Measurements from ENCODE around the gene ZNF543.

ZNF543 gene

DNA sequence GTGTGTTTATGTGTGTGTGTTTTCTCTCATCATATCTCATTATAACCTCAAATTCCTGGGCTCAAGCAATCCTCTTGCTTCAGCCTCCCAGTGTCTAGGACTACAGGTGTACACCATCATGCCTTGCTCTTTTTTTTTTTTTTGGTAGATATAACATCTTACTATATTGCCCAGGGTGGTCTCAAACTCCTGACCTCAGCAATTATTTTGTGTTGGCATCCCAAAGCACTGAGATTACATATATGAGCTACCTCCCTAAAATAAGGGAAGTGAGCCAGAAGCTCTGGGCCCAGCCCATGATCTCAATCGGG lies 448 bp upstream of the ZNF543 start:
- Histone ChIP-seq H3K27me3 (ENCODE audit: control insufficient read depth in 1 of 2, insufficient read depth in 2 of 2, low read length in 2 of 2) (peaks cover 0 to 4% of the 10 kb centered on the region in 2 donors), H3K4me3 (ENCODE audit: low read length in 2 of 2) (peak overlapping the region; percentile 75 to 92), H3K4me1 (ENCODE audit: control insufficient read depth, insufficient read depth, low read length) (peaks cover 19% of the 10 kb centered on the region), H3K27ac (ENCODE audit: low read length) (peak overlapping the region; percentile 88), H3K9me3 (ENCODE audit: control insufficient read depth in 2 of 2, low read length in 2 of 2) (peaks cover 0 to 3% of the 10 kb centered on the region in 2 donors), H3K36me3 (ENCODE audit: control insufficient read depth in 2 of 2, insufficient read depth in 2 of 2, low read length in 2 of 2) (peaks cover 15 to 19% of the 10 kb centered on the region in 2 donors), H3K9ac (ENCODE audit: low read length in 2 of 2) (peak overlapping the region; percentile 95 to 96)

DNA sequence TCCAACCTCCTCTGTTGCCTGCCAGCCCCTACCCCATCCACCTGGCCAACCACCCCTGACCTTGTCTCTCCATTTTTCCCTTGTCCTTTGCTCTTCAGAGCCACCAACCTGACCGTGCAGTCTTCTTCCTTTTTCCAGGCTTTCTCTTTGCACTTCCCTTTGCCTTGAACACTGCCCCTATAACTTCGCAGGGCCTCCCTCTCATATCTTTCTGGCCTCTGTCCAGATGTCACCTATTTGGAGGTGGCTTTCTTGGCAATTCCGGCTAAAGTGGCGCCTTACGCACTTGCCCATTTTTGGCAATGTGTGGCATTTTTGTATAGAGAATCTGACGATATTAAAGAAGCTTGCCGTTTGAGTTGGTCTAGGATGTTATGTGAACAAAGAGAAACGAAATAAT lies 844 bp downstream of the ZNF543 start:
- Histone ChIP-seq H3K9ac (ENCODE audit: low read length in 2 of 2) (peak overlapping the region; percentile 95 to 96), H3K36me3 (ENCODE audit: control insufficient read depth in 2 of 2, insufficient read depth in 2 of 2, low read length in 2 of 2) (peaks cover 25 to 31% of the 10 kb centered on the region in 2 donors), H3K27me3 (ENCODE audit: control insufficient read depth in 1 of 2, insufficient read depth in 2 of 2, low read length in 2 of 2) (peaks cover 0 to 4% of the 10 kb centered on the region in 2 donors), H3K27ac (ENCODE audit: low read length) (peak overlapping the region; percentile 88), H3K4me1 (ENCODE audit: control insufficient read depth, insufficient read depth, low read length) (peaks cover 19% of the 10 kb centered on the region), H3K9me3 (ENCODE audit: control insufficient read depth in 2 of 2, low read length in 2 of 2) (peaks cover 3 to 4% of the 10 kb centered on the region in 2 donors), H3K4me3 (ENCODE audit: low read length in 2 of 2) (peak overlapping the region; percentile 75 to 92)

DNA sequence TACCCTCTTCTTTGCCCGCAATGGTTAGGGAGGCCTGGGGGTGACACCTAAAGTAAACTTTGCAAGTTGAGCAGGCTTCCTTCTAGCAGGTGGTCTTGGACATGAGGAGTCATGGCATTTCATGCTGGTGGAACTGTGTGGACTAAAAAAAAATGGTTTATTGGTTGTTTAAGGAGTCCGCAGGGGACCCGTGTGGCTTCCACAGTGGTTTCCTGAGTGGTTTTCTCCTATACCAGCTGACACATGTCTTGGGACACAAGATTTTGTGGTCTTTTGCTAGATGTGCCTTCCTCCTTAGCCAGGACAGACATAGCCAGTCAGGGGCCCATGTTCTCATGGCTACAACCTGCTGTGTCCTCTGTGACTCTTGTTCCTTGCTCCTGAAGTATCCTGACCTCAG lies 1.5 kb downstream of the ZNF543 start:
- Histone ChIP-seq H3K4me3 (ENCODE audit: low read length in 2 of 2) (peak overlapping the region; percentile 75 to 92), H3K36me3 (ENCODE audit: control insufficient read depth in 2 of 2, insufficient read depth in 2 of 2, low read length in 2 of 2) (peaks cover 29 to 37% of the 10 kb centered on the region in 2 donors), H3K9me3 (ENCODE audit: control insufficient read depth in 2 of 2, low read length in 2 of 2) (peaks cover 3 to 4% of the 10 kb centered on the region in 2 donors), H3K9ac (ENCODE audit: low read length in 2 of 2) (peak overlapping the region; percentile 95 to 96), H3K4me1 (ENCODE audit: control insufficient read depth, insufficient read depth, low read length) (peaks cover 19% of the 10 kb centered on the region), H3K27me3 (ENCODE audit: control insufficient read depth in 1 of 2, insufficient read depth in 2 of 2, low read length in 2 of 2) (peaks cover 0 to 4% of the 10 kb centered on the region in 2 donors), H3K27ac (ENCODE audit: low read length) (no peak overlapping the region)

GRCh38 chr19:57324992-57325391 lies 4.7 kb downstream of the ZNF543 start:
- H3K9ac ChIP-seq (ENCODE audit: low read length in 2 of 2), result no peak overlapping the region
- peaks cover 19% of the 10 kb centered on the region for H3K4me1 ChIP-seq (ENCODE audit: control insufficient read depth, insufficient read depth, low read length)
- H3K4me3 ChIP-seq (ENCODE audit: low read length in 2 of 2), result no peak overlapping the region
- H3K27ac ChIP-seq (ENCODE audit: low read length), result no peak overlapping the region
- no peaks in the 10 kb centered on the region for H3K27me3 ChIP-seq (ENCODE audit: control insufficient read depth in 1 of 2, insufficient read depth in 2 of 2, low read length in 2 of 2)
- peaks cover 21 to 22% of the 10 kb centered on the region in 2 donors for H3K9me3 ChIP-seq (ENCODE audit: control insufficient read depth in 2 of 2, low read length in 2 of 2)
- H3K36me3 ChIP-seq (ENCODE audit: control insufficient read depth in 2 of 2, insufficient read depth in 2 of 2, low read length in 2 of 2), result peaks cover 51 to 60% of the 10 kb centered on the region in 2 donors

DNA sequence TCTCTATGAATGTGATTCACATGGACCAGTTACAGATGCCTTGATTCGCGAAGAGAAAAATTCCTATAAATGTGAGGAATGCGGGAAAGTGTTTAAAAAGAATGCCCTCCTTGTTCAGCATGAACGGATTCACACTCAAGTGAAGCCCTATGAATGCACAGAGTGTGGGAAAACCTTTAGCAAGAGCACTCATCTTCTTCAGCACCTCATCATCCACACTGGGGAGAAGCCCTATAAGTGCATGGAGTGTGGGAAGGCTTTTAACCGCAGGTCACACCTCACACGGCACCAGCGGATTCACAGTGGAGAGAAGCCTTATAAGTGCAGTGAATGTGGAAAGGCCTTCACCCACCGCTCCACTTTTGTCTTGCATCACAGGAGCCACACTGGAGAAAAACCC lies 7.7 kb downstream of the ZNF543 start:
- H3K4me3 ChIP-seq (ENCODE audit: low read length in 2 of 2), result no peak overlapping the region
- no peaks in the 10 kb centered on the region for H3K27me3 ChIP-seq (ENCODE audit: control insufficient read depth in 1 of 2, insufficient read depth in 2 of 2, low read length in 2 of 2)
- H3K9me3 ChIP-seq (ENCODE audit: control insufficient read depth in 2 of 2, low read length in 2 of 2), result peaks cover 21 to 22% of the 10 kb centered on the region in 2 donors

DNA sequence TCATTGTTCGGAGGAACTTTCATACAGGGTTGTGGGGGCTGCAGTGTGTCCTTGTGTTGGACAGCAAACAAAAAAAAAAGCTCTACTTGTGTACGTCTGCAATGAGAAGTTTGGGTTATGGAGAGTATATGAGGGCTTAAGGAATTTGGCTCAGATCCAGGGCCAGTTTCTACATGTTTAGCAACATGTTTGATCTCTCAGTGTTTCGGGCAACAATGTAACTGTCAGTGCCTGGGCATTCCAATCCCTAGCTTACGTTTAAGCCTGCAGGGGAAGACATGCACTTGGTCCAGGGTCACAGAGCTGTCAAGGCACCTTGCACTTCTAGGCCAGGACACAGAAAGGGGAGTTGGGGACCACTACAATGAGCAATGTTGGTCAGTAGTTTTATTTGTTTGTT lies 13.9 kb downstream of the ZNF543 start:
- no peak overlapping the region for H3K9ac ChIP-seq (ENCODE audit: low read length in 2 of 2)
- peaks cover 3 to 9% of the 10 kb centered on the region in 2 donors for H3K36me3 ChIP-seq (ENCODE audit: control insufficient read depth in 2 of 2, insufficient read depth in 2 of 2, low read length in 2 of 2)
- H3K27ac ChIP-seq (ENCODE audit: low read length), result no peak overlapping the region
- no peaks in the 10 kb centered on the region for H3K27me3 ChIP-seq (ENCODE audit: control insufficient read depth in 1 of 2, insufficient read depth in 2 of 2, low read length in 2 of 2)
- peaks cover 4% of the 10 kb centered on the region for H3K4me1 ChIP-seq (ENCODE audit: control insufficient read depth, insufficient read depth, low read length)
- H3K4me3 ChIP-seq (ENCODE audit: low read length in 2 of 2), result no peak overlapping the region
- H3K9me3 ChIP-seq (ENCODE audit: control insufficient read depth in 2 of 2, low read length in 2 of 2), result peaks cover 0 to under 1% of the 10 kb centered on the region in 2 donors

More for the DNA sequence above, 7.7 kb downstream of the ZNF543 start:
- H3K36me3 ChIP-seq (ENCODE audit: control insufficient read depth in 2 of 2, insufficient read depth in 2 of 2, low read length in 2 of 2), result peaks cover 52 to 63% of the 10 kb centered on the region in 2 donors
- H3K9ac ChIP-seq (ENCODE audit: low read length in 2 of 2), result no peak overlapping the region
- H3K4me1 ChIP-seq (ENCODE audit: control insufficient read depth, insufficient read depth, low read length), result no peaks in the 10 kb centered on the region
- H3K27ac ChIP-seq (ENCODE audit: low read length), result no peak overlapping the region

DNA sequence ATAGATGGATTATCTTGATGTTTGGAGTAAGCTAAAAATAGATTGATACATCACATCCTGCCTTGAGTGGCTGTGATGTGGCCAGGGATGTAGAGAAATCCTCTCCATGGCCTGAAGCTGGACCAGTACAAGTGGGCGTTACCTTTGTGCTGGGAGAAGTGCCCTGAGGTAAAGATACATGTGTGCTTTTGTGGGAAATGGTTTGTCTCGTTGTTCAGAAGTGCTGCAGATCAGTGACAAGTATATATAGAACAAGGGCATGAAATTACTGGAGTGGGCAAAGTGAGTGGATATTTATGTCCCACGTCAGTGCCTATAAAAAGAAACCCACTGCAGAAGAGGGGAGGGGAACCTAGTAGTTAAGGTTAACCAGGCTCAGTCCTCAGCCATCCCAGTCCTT lies 18.6 kb downstream of the ZNF543 start:
- no peak overlapping the region for H3K9ac ChIP-seq (ENCODE audit: low read length in 2 of 2)
- H3K27me3 ChIP-seq (ENCODE audit: control insufficient read depth in 1 of 2, insufficient read depth in 2 of 2, low read length in 2 of 2), result no peaks in the 10 kb centered on the region

DNA sequence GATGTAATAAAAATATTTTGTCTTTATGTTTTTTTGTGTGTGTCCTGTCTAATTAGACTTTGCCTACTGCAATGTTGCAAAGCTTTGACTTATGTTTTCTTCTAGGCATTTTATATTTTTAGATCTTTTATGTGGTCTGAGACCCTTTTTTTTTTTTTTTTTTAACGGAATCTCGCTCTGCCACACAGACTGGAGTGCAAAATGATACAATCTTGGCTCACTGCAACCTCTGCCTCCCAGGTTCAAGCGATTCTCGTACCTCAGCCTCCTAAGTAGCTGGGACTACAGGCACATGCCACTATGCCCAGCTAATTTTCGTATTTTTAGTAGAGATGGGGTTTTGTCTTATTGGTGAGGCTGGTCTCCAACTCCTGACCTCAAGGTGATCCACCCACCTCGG lies 22.3 kb downstream of the ZNF543 start:
- Histone ChIP-seq H3K27ac (ENCODE audit: low read length) (no peak overlapping the region), H3K36me3 (ENCODE audit: control insufficient read depth in 2 of 2, insufficient read depth in 2 of 2, low read length in 2 of 2) (no peaks in the 10 kb centered on the region), H3K4me1 (ENCODE audit: control insufficient read depth, insufficient read depth, low read length) (peaks cover 4% of the 10 kb centered on the region)

More for the DNA sequence above, 18.6 kb downstream of the ZNF543 start:
- no peaks in the 10 kb centered on the region for H3K9me3 ChIP-seq (ENCODE audit: control insufficient read depth in 2 of 2, low read length in 2 of 2)
- no peaks in the 10 kb centered on the region for H3K36me3 ChIP-seq (ENCODE audit: control insufficient read depth in 2 of 2, insufficient read depth in 2 of 2, low read length in 2 of 2)
- H3K4me3 ChIP-seq (ENCODE audit: low read length in 2 of 2), result peak overlapping the region in 1 of 2 donors; percentile 31
- H3K4me1 ChIP-seq (ENCODE audit: control insufficient read depth, insufficient read depth, low read length), result peaks cover 4% of the 10 kb centered on the region
- H3K27ac ChIP-seq (ENCODE audit: low read length), result no peak overlapping the region

GRCh38 chr19:57348136-57348535 lies 27.9 kb downstream of the ZNF543 start:
- peaks cover 21% of the 10 kb centered on the region for H3K4me1 ChIP-seq (ENCODE audit: control insufficient read depth, insufficient read depth, low read length)
- peaks cover 0 to 2% of the 10 kb centered on the region in 2 donors for H3K9me3 ChIP-seq (ENCODE audit: control insufficient read depth in 2 of 2, low read length in 2 of 2)
- no peaks in the 10 kb centered on the region for H3K27me3 ChIP-seq (ENCODE audit: control insufficient read depth in 1 of 2, insufficient read depth in 2 of 2, low read length in 2 of 2)
- no peak overlapping the region for H3K27ac ChIP-seq (ENCODE audit: low read length)
- no peak overlapping the region for H3K9ac ChIP-seq (ENCODE audit: low read length in 2 of 2)
- H3K36me3 ChIP-seq (ENCODE audit: control insufficient read depth in 2 of 2, insufficient read depth in 2 of 2, low read length in 2 of 2), result peaks cover 2 to 3% of the 10 kb centered on the region in 2 donors
- no peak overlapping the region for H3K4me3 ChIP-seq (ENCODE audit: low read length in 2 of 2)

More for the DNA sequence above, 22.3 kb downstream of the ZNF543 start:
- H3K9ac ChIP-seq (ENCODE audit: low read length in 2 of 2), result no peak overlapping the region
- H3K9me3 ChIP-seq (ENCODE audit: control insufficient read depth in 2 of 2, low read length in 2 of 2), result no peaks in the 10 kb centered on the region
- no peaks in the 10 kb centered on the region for H3K27me3 ChIP-seq (ENCODE audit: control insufficient read depth in 1 of 2, insufficient read depth in 2 of 2, low read length in 2 of 2)
- no peak overlapping the region for H3K4me3 ChIP-seq (ENCODE audit: low read length in 2 of 2)

DNA sequence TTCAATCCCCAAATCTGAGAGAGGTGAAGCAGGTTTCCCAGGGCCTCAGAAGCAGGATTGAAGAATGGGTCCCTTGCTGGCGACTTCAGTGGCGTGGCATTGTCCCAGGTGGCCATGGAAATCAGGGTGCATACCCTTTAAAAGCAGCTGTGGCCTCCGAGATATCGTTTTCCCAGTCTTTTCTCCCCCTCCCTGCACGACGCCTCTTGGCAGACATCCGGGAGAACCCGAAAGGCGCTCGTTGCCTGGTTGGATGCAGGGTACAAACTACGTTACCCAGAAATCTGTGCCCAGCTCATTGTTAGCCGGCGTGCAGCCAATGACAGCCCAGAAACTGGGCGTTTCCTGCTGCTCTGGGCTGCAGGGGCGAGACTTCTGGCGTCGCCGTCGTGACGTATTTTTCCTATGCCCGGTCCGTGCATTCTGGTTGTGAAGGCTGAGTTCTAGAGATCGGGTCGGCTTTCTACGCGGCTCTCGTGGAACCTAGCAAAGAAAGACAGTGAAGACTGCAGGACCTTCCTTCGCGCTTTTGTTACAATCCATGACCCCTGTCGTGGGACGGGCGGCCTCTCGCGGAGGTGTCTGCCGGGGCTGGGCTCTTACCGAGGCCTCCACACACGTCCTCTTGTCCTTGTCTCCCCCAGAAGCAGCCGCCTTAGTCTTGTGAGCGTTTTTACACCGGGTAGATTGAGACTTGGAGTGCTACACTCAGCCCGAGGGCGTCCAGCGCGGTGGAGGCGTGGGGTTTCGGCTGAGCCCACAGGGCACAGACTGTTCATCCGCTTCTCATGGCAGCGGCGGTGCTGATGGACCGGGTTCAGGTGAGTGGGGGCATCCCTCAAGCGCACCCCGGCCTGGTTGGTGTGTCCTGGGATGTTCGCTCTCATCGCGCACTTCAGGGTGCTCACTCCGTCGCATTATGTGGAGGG lies 30.9 kb downstream of the ZNF543 start, which contains the start of gene ZNF304:
Gene ZNF304 (plus strand): TSS at position 395 of the 929 bp plus-strand sequence. CDS start 394 bp downstream, at position 789.
- Histone ChIP-seq H3K27me3 (ENCODE audit: control insufficient read depth in 1 of 2, insufficient read depth in 2 of 2, low read length in 2 of 2) (no peaks in the 10 kb centered on the region), H3K4me3 (ENCODE audit: low read length in 2 of 2) (peak within 1 kb of the TSS; percentile 96 to 100), H3K36me3 (ENCODE audit: control insufficient read depth in 2 of 2, insufficient read depth in 2 of 2, low read length in 2 of 2) (peaks cover 26 to 33% of the 10 kb centered on the region in 2 donors), H3K9ac (ENCODE audit: low read length in 2 of 2) (peak within 1 kb of the TSS; percentile 92 to 98), H3K4me1 (ENCODE audit: control insufficient read depth, insufficient read depth, low read length) (peaks cover 24% of the 10 kb centered on the region), H3K9me3 (ENCODE audit: control insufficient read depth in 2 of 2, low read length in 2 of 2) (peaks cover 11 to 12% of the 10 kb centered on the region in 2 donors), H3K27ac (ENCODE audit: low read length) (peak within 1 kb of the TSS; percentile 82)

Measured in stomach smooth muscle (tissue), 2 donors.